Hepatocyte (in vitro differentiated cells): ENCODE measurements around the gene C2orf78.

Experiments used
- EZH2 ChIP-seq: fragments of 200-600 bp; sonication (generic); IDR thresholded peaks from 2 replicates; pipeline ENCODE4 v1.6.1; 2016; ENCODE audit warnings: antibody characterized with exemption, mild to moderate bottlenecking, borderline replicate concordance
- TF ChIP-seq, protein P1 (sequence below): fragments of 200-600 bp; sonication (generic); IDR thresholded peaks from 2 replicates; pipeline ENCODE4 v1.5.1; 2016; ENCODE audit warnings: antibody characterized with exemption, mild to moderate bottlenecking; ENCODE audit not compliant: poor library complexity

DNA sequence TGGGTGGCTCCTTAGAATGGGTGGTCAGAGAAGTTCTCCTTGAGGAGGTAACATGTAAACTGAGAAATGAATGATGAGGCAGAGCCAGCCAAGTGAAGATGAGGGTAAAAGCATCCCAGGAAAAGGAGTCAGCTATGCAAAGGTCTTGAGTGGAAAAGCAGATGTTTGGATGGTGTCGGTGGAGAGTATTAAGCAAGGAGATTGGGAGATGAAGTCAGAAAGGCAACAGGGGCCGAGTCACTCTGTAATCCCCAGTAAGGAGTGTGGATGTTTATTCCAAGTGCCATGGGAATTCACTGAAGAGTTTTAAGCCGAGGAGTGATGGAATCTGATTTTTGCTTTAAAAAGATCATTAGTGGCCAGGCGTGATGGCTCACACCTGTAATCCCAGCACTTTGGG is 41.4 kb downstream of the C2orf78 start:
- TF ChIP-seq, protein P1, sequence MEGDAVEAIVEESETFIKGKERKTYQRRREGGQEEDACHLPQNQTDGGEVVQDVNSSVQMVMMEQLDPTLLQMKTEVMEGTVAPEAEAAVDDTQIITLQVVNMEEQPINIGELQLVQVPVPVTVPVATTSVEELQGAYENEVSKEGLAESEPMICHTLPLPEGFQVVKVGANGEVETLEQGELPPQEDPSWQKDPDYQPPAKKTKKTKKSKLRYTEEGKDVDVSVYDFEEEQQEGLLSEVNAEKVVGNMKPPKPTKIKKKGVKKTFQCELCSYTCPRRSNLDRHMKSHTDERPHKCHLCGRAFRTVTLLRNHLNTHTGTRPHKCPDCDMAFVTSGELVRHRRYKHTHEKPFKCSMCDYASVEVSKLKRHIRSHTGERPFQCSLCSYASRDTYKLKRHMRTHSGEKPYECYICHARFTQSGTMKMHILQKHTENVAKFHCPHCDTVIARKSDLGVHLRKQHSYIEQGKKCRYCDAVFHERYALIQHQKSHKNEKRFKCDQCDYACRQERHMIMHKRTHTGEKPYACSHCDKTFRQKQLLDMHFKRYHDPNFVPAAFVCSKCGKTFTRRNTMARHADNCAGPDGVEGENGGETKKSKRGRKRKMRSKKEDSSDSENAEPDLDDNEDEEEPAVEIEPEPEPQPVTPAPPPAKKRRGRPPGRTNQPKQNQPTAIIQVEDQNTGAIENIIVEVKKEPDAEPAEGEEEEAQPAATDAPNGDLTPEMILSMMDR, result no peak
- TF ChIP-seq EZH2, result no peak
